ENCODE results near the gene PKIG.

DNA sequence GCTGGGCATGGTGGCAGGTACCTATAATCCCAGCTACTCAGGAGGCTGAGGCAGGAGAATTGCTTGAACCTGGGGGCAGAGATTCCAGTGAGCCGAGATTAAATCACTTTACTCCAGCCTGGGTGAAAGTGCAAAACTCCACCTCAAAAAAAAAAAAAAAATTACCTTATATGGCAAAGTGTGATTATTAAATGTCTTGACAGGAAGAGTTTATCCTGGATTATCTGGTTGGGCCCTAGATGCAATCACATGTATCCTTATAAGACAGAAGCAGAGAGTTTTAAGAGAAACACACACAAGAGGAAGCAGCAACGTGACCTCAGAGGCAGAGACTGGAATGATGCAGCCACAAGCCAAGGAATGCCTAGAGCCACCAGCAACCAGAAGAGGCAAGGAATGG, 58.1 kb downstream of the PKIG start:
- TF ChIP-seq, protein P1, sequence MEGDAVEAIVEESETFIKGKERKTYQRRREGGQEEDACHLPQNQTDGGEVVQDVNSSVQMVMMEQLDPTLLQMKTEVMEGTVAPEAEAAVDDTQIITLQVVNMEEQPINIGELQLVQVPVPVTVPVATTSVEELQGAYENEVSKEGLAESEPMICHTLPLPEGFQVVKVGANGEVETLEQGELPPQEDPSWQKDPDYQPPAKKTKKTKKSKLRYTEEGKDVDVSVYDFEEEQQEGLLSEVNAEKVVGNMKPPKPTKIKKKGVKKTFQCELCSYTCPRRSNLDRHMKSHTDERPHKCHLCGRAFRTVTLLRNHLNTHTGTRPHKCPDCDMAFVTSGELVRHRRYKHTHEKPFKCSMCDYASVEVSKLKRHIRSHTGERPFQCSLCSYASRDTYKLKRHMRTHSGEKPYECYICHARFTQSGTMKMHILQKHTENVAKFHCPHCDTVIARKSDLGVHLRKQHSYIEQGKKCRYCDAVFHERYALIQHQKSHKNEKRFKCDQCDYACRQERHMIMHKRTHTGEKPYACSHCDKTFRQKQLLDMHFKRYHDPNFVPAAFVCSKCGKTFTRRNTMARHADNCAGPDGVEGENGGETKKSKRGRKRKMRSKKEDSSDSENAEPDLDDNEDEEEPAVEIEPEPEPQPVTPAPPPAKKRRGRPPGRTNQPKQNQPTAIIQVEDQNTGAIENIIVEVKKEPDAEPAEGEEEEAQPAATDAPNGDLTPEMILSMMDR (conservative IDR thresholded peaks at IDR 0.05) = no peak
- no peak for TF ChIP-seq ZFX (IDR thresholded peaks at IDR 0.05)

Data from C4-2B (cell line).